Lower leg skin (tissue), 3 donors: ENCODE results near the gene CCDC120.

Source experiments
- CTCF ChIP-seq, 3 donors: fragments of 450-650 bp; IDR thresholded peaks; one replicate each; pipeline ENCODE4 v1.5.1; 2016; ENCODE audit warnings: antibody characterized with exemption in 3 of 3, mild to moderate bottlenecking in 3 of 3, moderate library complexity in 2 of 3
- POLR2A ChIP-seq, 2 donors: fragments of 450-650 bp; IDR thresholded peaks; one replicate each; pipeline ENCODE4 v1.6.1; 2016 to 2017; ENCODE audit warnings: antibody characterized with exemption in 2 of 2, mild to moderate bottlenecking in 1 of 2, moderate library complexity in 1 of 2

GRCh38 chrX:49117581-49117980 lies 58.8 kb downstream of the CCDC120 start:
- TF ChIP-seq POLR2A (IDR thresholded peaks at IDR 0.05) (no peak), CTCF (IDR thresholded peaks at IDR 0.05) (no peak)
